Liver (tissue), 3 donors: ENCODE measurements around the gene CCDC178.

Experiments used
- GABPA ChIP-seq, 2 donors: IDR thresholded peaks in 1 of 2; conservative IDR thresholded peaks in 1 of 2; 2 replicates each; pipeline ENCODE4 v1.6.1; 2016; ENCODE audit warnings: antibody characterized with exemption in 2 of 2, mild to moderate bottlenecking in 1 of 2, moderate library complexity in 1 of 2
- RAD21 ChIP-seq, 2 donors: IDR thresholded peaks; 2 replicates each; pipeline ENCODE4 v1.6.1; 2016; ENCODE audit warnings: antibody characterized with exemption in 2 of 2, mild to moderate bottlenecking in 2 of 2
- SP1 ChIP-seq: IDR thresholded peaks from 2 replicates; pipeline ENCODE4 v1.6.1; 2018; ENCODE audit warnings: antibody characterized with exemption, mild to moderate bottlenecking
- YY1 ChIP-seq: IDR thresholded peaks from 2 replicates; pipeline ENCODE4 v1.6.1; 2016; ENCODE audit warnings: antibody characterized with exemption, mild to moderate bottlenecking
- TF ChIP-seq, protein P1 (sequence below): fragments of 150-350 bp; IDR thresholded peaks from 2 replicates; pipeline ENCODE4 v1.5.1; 2017; ENCODE audit warnings: improper control_type of control experiment, low read depth, low read length; ENCODE audit not compliant: missing input control
- TF ChIP-seq, protein P2 (sequence below): IDR thresholded peaks from 2 replicates; pipeline ENCODE4 v1.6.1; 2016; ENCODE audit warnings: antibody characterized with exemption
- TF ChIP-seq, protein P3 (sequence below): IDR thresholded peaks from 2 replicates; pipeline ENCODE4 v1.6.1; 2016; ENCODE audit warnings: antibody characterized with exemption, mild to moderate bottlenecking
- donor health status: healthy.
- donor health status: healthy.

DNA sequence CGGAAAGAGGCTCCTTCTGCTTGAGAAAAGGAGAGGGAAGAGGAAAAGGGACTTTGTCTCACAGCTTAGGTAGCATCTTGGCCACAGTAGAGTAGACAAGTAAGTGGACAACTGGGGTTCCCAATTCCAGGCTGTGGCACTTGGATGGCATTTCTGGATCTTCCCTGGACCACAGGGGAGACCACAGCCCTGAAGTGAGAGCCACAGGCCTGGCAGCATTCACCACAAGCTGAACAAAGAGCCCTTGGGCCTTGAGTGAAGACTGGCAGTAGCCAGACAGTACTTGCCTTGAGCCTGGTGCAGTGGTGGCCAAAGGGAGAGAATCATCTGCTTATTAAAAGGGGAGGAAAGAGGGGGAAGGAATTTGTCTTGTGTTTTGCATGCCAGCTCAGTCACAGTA, 441.6 kb downstream of the CCDC178 start:
- no peak for TF ChIP-seq GABPA (IDR thresholded peaks at IDR 0.05 in 1 of 2, conservative IDR thresholded peaks at IDR 0.05 in 1 of 2)
- TF ChIP-seq, protein P1, sequence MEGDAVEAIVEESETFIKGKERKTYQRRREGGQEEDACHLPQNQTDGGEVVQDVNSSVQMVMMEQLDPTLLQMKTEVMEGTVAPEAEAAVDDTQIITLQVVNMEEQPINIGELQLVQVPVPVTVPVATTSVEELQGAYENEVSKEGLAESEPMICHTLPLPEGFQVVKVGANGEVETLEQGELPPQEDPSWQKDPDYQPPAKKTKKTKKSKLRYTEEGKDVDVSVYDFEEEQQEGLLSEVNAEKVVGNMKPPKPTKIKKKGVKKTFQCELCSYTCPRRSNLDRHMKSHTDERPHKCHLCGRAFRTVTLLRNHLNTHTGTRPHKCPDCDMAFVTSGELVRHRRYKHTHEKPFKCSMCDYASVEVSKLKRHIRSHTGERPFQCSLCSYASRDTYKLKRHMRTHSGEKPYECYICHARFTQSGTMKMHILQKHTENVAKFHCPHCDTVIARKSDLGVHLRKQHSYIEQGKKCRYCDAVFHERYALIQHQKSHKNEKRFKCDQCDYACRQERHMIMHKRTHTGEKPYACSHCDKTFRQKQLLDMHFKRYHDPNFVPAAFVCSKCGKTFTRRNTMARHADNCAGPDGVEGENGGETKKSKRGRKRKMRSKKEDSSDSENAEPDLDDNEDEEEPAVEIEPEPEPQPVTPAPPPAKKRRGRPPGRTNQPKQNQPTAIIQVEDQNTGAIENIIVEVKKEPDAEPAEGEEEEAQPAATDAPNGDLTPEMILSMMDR, result no peak
- TF ChIP-seq YY1, result no peak
- TF ChIP-seq, protein P2, sequence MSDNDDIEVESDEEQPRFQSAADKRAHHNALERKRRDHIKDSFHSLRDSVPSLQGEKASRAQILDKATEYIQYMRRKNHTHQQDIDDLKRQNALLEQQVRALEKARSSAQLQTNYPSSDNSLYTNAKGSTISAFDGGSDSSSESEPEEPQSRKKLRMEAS, result no peak
- TF ChIP-seq, protein P3, sequence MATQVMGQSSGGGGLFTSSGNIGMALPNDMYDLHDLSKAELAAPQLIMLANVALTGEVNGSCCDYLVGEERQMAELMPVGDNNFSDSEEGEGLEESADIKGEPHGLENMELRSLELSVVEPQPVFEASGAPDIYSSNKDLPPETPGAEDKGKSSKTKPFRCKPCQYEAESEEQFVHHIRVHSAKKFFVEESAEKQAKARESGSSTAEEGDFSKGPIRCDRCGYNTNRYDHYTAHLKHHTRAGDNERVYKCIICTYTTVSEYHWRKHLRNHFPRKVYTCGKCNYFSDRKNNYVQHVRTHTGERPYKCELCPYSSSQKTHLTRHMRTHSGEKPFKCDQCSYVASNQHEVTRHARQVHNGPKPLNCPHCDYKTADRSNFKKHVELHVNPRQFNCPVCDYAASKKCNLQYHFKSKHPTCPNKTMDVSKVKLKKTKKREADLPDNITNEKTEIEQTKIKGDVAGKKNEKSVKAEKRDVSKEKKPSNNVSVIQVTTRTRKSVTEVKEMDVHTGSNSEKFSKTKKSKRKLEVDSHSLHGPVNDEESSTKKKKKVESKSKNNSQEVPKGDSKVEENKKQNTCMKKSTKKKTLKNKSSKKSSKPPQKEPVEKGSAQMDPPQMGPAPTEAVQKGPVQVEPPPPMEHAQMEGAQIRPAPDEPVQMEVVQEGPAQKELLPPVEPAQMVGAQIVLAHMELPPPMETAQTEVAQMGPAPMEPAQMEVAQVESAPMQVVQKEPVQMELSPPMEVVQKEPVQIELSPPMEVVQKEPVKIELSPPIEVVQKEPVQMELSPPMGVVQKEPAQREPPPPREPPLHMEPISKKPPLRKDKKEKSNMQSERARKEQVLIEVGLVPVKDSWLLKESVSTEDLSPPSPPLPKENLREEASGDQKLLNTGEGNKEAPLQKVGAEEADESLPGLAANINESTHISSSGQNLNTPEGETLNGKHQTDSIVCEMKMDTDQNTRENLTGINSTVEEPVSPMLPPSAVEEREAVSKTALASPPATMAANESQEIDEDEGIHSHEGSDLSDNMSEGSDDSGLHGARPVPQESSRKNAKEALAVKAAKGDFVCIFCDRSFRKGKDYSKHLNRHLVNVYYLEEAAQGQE, result no peak
- no peak for TF ChIP-seq RAD21 (IDR thresholded peaks at IDR 0.05)
- TF ChIP-seq SP1, result no peak
